K562 (cell line): ENCODE results near the gene OR2B2.

Source experiments
- BRF1 ChIP-seq: IDR thresholded peaks from 3 replicates; pipeline ENCODE4 v1.6.1; 2011; ENCODE audit warnings: borderline replicate concordance, mild to moderate bottlenecking; ENCODE audit not compliant: insufficient read length; ENCODE audit errors: extremely low read depth
- CREB1 ChIP-seq, 2 experiments: sonication (generic) in 1 of 2; formaldehyde crosslinking in 1 of 2; IDR thresholded peaks; 2 replicates each; pipeline versions ENCODE4 v1.6.1 to v1.8.0; 2012 to 2022; ENCODE audit warnings: inconsistent platforms in 1 of 2, mild to moderate bottlenecking in 1 of 2, missing genetic modification reagents in 1 of 2, moderate library complexity in 1 of 2
- NFATC3 ChIP-seq: fragments of 450-650 bp; IDR thresholded peaks from 2 replicates; pipeline ENCODE4 v1.6.1; 2017; ENCODE audit warnings: mild to moderate bottlenecking
- NR2F6 ChIP-seq: fragments of 450-650 bp; formaldehyde crosslinking; IDR thresholded peaks from 2 replicates; pipeline ENCODE4 v1.4.0; 2020; ENCODE audit warnings: mild to moderate bottlenecking
- POLR2A ChIP-seq: fragments of 450-650 bp; conservative IDR thresholded peaks from 2 replicates; pipeline ENCODE4 v1.6.1; 2016
- POLR2AphosphoS5 ChIP-seq: IDR thresholded peaks from 2 replicates; pipeline ENCODE4 v1.6.1; 2011; ENCODE audit warnings: mild to moderate bottlenecking, low read depth, low read length, moderate library complexity; ENCODE audit not compliant: control insufficient read depth, insufficient read depth
- POLR3G ChIP-seq: IDR thresholded peaks from 2 replicates; pipeline ENCODE4 v1.6.1; 2011; ENCODE audit not compliant: insufficient read length, insufficient replicate concordance; ENCODE audit errors: extremely low read depth
- SREBF1 ChIP-seq: fragments of 150-350 bp; IDR thresholded peaks from 2 replicates; pipeline ENCODE4 v1.6.1; 2014; ENCODE audit warnings: antibody characterized with exemption, low read depth, low read length, borderline replicate concordance
- TCF7 ChIP-seq: sonication (generic); IDR thresholded peaks from 2 replicates; pipeline ENCODE4 v1.6.1; 2016; ENCODE audit warnings: antibody characterized with exemption, borderline replicate concordance
- WHSC1 ChIP-seq: IDR thresholded peaks from one replicate; pipeline ENCODE4 v1.6.1; 2012; ENCODE audit warnings: low read length, control low read depth, inconsistent platforms
- TF ChIP-seq, protein P1 (sequence below), 3 experiments: IDR thresholded peaks in 2 of 3; conservative IDR thresholded peaks in 1 of 3; 2 replicates each; pipeline ENCODE4 v1.5.1; 2011 to 2012; ENCODE audit warnings: low read length in 3 of 3, mild to moderate bottlenecking in 3 of 3, control low read depth in 2 of 3, improper control_type of control experiment in 1 of 3, inconsistent platforms in 1 of 3, low read depth in 1 of 3, mixed read lengths in 1 of 3, moderate library complexity in 1 of 3; ENCODE audit not compliant: insufficient read depth in 2 of 3
- TF ChIP-seq, protein P2 (sequence below): sonication (generic); IDR thresholded peaks from 2 replicates; pipeline ENCODE4 v1.6.1; 2016
- TF ChIP-seq, protein P3 (sequence below): sonication (generic); formaldehyde crosslinking; IDR thresholded peaks from 2 replicates; pipeline ENCODE4 v1.8.1; 2022; ENCODE audit warnings: missing genetic modification reagents

DNA sequence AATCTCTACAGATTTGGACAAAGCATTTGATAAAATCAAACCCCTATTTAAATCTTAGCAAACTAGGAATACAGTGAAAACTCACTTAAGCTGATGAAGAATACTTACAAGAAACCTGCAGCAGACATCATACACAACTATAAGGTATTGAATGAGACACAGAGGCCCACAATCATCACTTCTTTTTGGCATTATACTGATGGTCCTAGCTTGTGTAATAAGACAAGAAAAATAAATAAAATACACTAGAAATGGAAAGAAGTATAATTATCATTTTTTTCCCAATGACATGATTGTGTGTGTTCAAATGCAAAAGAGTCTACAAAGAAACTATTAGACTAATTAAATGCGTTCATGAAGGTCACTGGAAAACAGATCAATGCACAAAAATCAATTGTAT is 36.0 kb upstream of the OR2B2 start:
- no peak for TF ChIP-seq SREBF1
- TF ChIP-seq TCF7 = no peak
- TF ChIP-seq CREB1 (IDR thresholded peaks at IDR 0.05) = no peak
- TF ChIP-seq CREB1 (CRISPR knock-in tag; IDR thresholded peaks at IDR 0.05) = no peak
- TF ChIP-seq, protein P1, sequence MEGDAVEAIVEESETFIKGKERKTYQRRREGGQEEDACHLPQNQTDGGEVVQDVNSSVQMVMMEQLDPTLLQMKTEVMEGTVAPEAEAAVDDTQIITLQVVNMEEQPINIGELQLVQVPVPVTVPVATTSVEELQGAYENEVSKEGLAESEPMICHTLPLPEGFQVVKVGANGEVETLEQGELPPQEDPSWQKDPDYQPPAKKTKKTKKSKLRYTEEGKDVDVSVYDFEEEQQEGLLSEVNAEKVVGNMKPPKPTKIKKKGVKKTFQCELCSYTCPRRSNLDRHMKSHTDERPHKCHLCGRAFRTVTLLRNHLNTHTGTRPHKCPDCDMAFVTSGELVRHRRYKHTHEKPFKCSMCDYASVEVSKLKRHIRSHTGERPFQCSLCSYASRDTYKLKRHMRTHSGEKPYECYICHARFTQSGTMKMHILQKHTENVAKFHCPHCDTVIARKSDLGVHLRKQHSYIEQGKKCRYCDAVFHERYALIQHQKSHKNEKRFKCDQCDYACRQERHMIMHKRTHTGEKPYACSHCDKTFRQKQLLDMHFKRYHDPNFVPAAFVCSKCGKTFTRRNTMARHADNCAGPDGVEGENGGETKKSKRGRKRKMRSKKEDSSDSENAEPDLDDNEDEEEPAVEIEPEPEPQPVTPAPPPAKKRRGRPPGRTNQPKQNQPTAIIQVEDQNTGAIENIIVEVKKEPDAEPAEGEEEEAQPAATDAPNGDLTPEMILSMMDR (IDR thresholded peaks at IDR 0.05 in 2 of 3, conservative IDR thresholded peaks at IDR 0.05 in 1 of 3; ENCODE audit: insufficient read depth in 2 of 3, low read depth in 1 of 3, low read length in 3 of 3) = no peak
- TF ChIP-seq, protein P2, sequence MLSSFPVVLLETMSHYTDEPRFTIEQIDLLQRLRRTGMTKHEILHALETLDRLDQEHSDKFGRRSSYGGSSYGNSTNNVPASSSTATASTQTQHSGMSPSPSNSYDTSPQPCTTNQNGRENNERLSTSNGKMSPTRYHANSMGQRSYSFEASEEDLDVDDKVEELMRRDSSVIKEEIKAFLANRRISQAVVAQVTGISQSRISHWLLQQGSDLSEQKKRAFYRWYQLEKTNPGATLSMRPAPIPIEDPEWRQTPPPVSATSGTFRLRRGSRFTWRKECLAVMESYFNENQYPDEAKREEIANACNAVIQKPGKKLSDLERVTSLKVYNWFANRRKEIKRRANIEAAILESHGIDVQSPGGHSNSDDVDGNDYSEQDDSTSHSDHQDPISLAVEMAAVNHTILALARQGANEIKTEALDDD = no peak
- TF ChIP-seq WHSC1 = no peak
- TF ChIP-seq POLR2A = no peak
- no peak for TF ChIP-seq NR2F6
- no peak for TF ChIP-seq POLR3G
- no peak for TF ChIP-seq POLR2AphosphoS5
- TF ChIP-seq BRF1 = no peak
- TF ChIP-seq, protein P3, sequence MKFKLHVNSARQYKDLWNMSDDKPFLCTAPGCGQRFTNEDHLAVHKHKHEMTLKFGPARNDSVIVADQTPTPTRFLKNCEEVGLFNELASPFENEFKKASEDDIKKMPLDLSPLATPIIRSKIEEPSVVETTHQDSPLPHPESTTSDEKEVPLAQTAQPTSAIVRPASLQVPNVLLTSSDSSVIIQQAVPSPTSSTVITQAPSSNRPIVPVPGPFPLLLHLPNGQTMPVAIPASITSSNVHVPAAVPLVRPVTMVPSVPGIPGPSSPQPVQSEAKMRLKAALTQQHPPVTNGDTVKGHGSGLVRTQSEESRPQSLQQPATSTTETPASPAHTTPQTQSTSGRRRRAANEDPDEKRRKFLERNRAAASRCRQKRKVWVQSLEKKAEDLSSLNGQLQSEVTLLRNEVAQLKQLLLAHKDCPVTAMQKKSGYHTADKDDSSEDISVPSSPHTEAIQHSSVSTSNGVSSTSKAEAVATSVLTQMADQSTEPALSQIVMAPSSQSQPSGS = no peak
- TF ChIP-seq NFATC3 = no peak
